HG03469 (cell line): ENCODE data around the gene GPR84.

ENCODE experiments used
- ATAC-seq: cut with Tn5 transposase; IDR thresholded peaks from one replicate; pipeline ENCODE4 v1.9.1; 2021; ENCODE audit warnings: mild to moderate bottlenecking, moderate library complexity, moderate number of reproducible peaks; ENCODE audit not compliant: unreplicated experiment

The GPR84 gene

DNA sequence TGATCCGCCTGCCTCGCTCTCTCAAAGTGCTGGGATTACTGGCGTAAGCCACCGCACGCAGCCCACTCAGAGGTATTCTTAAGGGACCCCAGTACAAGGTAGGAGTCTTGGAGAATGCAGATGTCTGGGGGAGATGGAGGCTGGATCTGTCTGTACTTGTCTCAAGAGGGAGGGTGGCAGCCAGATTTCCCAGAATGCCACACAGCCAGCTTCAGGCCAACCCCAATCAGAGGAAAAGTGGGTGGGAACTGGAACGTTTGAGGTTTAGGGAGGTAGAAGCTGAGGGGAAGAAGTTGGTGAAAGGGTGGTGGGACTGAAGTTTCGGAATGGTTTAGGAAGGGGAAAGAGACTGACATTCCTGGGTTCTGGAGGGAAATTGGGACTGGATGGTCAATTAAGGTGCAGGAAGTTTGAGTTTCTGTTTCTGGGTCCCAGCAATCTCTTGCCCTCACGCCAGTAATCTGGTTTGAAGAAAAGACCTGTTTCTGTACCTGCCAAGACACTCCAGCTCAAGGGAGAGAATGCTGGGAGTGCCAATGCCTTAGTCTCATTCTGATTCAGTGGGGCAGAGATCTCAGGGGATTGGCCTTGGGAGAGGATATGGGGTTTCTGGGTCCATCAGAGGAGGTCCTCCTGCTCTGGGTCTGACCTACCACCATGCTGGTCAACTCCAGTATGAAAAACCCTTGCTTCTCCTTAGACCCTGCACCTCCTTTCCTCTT, 28.4 kb upstream of the GPR84 start:
- ATAC-seq, result no peak

DNA sequence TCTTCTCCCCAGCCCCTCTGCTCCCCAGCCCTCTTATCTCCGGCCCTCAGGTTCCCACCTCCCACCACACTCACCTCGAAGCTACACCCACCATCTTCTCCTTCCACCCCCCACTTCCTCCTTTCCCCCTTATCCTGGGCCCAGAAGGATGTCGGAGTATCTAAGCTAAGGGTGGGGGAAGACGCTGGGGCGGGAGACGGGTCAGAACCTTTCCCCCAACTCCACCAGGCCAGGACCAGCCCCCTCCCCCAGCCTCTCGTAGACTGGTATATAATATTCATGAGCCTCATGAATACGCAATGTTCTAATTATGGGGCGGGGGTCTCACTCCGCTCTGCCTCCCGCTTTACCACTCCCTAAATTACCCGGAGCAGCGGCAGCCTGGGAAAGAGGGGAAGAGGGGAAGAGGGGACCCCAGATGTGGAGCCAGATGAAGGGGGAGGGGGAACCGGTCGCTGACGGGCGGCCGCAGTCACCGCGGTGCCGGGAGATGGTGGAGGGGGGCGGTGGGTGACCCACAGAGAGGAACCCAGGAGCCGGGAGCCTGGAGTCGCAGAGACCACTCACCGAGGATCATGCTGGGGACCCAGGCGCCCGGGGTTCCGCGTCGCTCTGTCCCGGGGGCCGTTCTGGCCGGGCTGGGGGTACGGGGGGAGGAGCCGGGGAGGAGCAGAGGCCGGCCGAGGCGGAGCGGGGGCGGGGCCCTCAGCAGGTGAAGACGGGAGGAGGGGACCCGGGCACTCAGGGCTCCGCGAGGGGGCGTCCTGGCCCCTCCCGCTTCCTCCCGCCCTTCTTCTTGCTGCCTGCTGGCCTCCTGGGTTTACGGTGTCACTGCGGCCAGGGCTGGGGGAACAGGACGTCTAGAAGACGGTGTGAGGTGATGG, 26.6 kb upstream of the GPR84 start:
- ATAC-seq, result no peak

DNA sequence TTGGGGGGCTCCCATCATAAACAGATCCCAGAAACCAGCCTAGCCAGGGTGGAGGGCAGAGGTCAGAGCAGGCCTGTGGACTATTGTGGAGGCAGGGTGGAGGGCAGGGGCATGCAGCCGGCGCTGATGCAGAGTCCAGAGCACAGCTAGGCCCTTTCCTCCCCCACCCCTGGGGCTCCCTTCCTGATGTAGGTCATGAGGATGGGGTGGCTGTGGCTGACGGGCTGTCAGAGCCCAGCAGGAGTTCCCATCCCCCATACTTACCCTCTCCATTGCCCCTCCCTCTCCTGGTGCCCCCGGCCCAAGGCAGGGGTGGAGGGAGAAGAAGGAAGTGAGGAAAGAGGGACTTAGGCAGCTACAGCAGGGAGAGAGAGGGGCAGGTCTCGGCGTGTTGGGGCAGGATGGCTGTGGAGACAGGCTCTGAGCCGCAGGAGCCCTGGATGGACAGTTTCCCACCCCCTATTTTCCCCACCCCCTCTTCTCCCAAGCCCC, 25.9 kb upstream of the GPR84 start:
- no peak for ATAC-seq

GRCh38 chr12:54389607-54390175, 25.4 kb upstream of the GPR84 start:
- no peak for ATAC-seq

DNA sequence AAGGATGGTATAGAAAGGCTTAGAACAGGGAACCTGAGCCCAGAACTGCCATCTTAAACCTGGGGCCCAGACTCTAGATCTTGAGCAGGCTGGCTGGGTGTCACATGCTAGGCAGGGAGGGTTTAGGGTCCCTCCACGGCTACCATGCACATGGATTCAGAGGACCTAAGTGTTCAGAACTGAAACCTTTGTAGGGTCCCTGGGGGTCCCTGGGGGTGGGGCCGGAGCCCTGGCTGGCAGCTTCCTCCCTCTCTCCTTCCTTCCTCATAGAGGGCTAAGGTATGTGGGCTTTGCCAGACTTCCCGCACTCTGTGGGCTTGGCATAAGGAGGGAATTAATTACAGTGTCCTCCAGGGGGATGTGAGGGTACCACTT, 24.8 kb upstream of the GPR84 start:
- ATAC-seq, result no peak

- no peak for ATAC-seq
Observed at GRCh38 chr12:54388237-54389133, 24.2 kb upstream of the GPR84 start.

GRCh38 chr12:54387114-54387467, 22.8 kb upstream of the GPR84 start:
- ATAC-seq, result no peak

- no peak for ATAC-seq
Observed at GRCh38 chr12:54386403-54387113, 22.3 kb upstream of the GPR84 start.

- peak; percentile 28 for ATAC-seq
Observed at GRCh38 chr12:54385251-54385914, 21.1 kb upstream of the GPR84 start.

DNA sequence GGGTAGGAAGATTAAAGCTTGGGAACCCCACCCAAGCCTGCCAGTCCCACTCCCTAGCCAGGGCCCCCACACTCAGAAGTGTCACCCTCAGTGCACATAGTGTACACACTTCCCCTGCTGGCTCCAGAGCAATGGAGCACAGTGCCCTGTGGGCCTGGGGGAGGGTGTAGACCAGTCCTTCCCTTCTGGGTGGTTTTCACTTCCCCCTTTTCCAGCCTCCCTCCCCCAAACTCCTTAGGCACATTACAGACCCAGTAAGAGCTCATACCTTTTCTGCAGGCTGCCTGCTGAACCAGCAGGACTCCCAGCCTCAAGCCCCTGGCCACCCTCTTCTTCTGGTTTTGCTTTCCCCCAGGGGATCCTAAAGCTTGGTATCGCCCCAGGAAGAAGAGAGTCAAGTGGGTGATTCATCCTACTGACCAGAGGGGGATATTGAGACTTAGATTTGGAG, 20.3 kb upstream of the GPR84 start, which contains the start of gene ZNF385A:
ZNF385A (minus strand) TSS at position 143 of the 451 bp plus-strand sequence. CDS start 219 bp downstream, outside the sequence.
- ATAC-seq, result peak; percentile 36

DNA sequence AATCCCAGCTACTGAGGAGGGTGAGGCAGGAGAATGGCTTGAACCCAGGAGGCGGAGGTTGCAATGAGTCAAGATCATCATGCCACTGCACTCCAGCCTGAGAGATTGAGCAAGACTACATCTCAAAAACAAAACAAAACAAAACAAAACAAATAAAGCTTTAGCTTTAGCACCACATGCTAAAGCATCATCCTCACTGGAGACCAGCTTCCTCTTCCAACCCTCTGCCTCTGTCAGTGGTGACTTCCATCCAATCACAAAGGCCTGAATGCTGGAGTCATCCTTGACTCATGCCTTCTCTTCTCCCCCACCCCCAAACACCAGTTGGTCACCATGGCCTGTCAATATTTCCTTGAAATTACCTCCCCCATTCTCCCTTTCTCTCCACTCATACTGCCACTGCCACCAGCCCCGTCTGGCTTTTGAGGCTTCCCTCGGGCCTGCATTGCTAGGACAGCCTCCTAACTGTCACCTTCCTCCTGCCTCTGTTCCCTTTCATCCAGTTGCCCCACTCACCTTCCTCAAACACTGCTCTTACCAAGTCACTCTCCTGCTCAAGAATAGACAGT, 18.8 kb upstream of the GPR84 start:
- ATAC-seq, result no peak

GRCh38 chr12:54381136-54381535, 16.9 kb upstream of the GPR84 start:
- ATAC-seq, result no peak

DNA sequence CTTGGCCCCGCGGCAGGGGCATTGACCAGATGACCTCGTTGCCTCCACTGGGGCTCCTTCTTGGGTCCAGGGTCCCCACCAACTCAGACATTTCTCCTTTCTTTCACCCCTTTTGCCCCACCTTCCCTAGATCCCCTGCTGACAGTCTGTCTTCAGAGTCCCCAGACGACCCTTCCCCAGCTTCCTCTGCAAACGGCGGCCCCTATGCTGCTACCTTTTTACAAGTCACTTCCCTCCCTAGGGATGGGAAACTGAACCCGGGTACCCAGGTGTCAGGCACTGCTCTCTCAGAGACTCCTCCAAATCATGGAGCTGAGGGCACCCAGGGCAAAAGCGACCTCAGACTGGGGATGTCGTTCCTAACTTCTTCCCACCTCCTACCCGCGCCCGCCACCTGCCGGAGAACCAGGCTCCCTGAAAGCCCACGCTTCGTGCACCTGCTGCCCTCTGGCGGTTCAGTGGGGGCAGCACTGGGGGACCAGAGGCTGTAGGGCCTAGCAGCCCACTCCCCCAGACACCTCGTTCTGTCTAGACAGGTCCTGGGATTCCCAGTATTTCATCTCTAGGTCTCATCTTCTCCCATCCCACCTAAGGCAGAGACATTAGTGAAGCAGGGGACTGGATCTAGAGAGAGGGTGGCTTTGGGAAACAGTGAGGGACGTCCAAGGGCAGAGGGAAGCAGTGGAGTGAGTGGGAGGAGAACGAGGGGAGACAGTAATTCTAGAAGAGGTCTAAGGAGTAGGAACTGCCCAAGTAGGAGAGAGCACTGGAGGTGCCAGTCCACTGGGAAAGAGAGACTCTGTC, 15.3 kb upstream of the GPR84 start:
- no peak for ATAC-seq

- ATAC-seq, result no peak
Observed at GRCh38 chr12:54378796-54379397, 14.6 kb upstream of the GPR84 start.

- no peak for ATAC-seq
Observed at GRCh38 chr12:54377797-54378515, 13.7 kb upstream of the GPR84 start.

DNA sequence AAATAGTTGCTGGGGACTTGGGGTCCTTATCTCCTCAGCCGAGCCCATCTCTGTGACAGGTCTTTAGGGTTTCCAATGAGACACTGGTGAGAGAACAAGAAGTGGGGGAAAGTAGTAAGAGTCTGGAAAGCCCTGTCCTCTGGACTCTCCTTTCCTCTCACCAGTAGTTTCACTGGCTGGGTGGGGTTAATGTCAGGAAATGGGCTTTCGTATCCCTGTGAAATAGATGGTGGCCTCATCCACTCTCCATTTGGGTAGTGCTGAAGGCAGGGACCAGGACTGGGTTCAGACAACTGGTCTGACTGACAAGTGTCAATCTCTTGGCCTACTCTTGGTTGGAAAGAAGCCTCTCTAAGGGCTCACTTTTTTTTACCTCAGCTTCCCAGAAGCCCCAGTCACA, 12.7 kb upstream of the GPR84 start:
- no peak for ATAC-seq

- ATAC-seq, result no peak
Observed at GRCh38 chr12:54376596-54376995, 12.3 kb upstream of the GPR84 start.
